NCI-H2107 treated with DMSO at 0.1 percent for 48 hours (cell line): ENCODE results near the gene AFAP1.

Source experiments
- DNase-seq: peaks from one replicate; lab custom pipeline; 2025; ENCODE audit not compliant: unreplicated experiment; lab: John Stamatoyannopoulos, UW

Gene AFAP1

GRCh38 chr4:7970361-7970946 is 30.8 kb upstream of the AFAP1 start:
- no peak for DNase-seq

GRCh38 chr4:7968262-7968896 is 28.7 kb upstream of the AFAP1 start:
- no peak for DNase-seq

- no peak for DNase-seq
Observed at GRCh38 chr4:7967501-7968261, 28.0 kb upstream of the AFAP1 start.

- no peak for DNase-seq
Observed at GRCh38 chr4:7967063-7967440, 27.4 kb upstream of the AFAP1 start.

GRCh38 chr4:7966281-7967062 is 26.8 kb upstream of the AFAP1 start:
- no peak for DNase-seq

- no peak for DNase-seq
Observed at GRCh38 chr4:7964890-7965662, 25.4 kb upstream of the AFAP1 start.

- no peak for DNase-seq
Observed at GRCh38 chr4:7964459-7964858, 24.8 kb upstream of the AFAP1 start.

GRCh38 chr4:7963691-7964090 is 24.0 kb upstream of the AFAP1 start:
- no peak for DNase-seq

GRCh38 chr4:7962609-7963508 is 23.2 kb upstream of the AFAP1 start:
- no peak for DNase-seq

GRCh38 chr4:7960790-7961655 is 21.4 kb upstream of the AFAP1 start:
- no peak for DNase-seq

GRCh38 chr4:7960017-7960789 is 20.5 kb upstream of the AFAP1 start:
- DNase-seq, result no peak

GRCh38 chr4:7959078-7959477 is 19.4 kb upstream of the AFAP1 start:
- no peak for DNase-seq

- no peak for DNase-seq
Observed at GRCh38 chr4:7956934-7957656, 17.4 kb upstream of the AFAP1 start.

GRCh38 chr4:7956270-7956808 is 16.7 kb upstream of the AFAP1 start:
- no peak for DNase-seq

GRCh38 chr4:7955393-7955792 is 15.7 kb upstream of the AFAP1 start:
- DNase-seq, result no peak

- DNase-seq, result no peak
Observed at GRCh38 chr4:7952615-7953014, 13.0 kb upstream of the AFAP1 start.
